Liver (tissue), 9 donors: ENCODE measurements around the gene FUBP3. TPM values are rescaled to one million over a fixed set of nuclear protein-coding genes. Genes with fewer than 3 reads are reported as not detected.

Source experiments
- DNase-seq: peaks from one replicate; pipeline ENCODE4 v3.0.0-alpha.2; 2017; ENCODE audit warnings: low spot score
- H3K27ac ChIP-seq, 2 donors: one replicate each; pipeline ENCODE4 v1.7.0; 2013; ENCODE audit warnings: inconsistent platforms in 2 of 2, low read length in 2 of 2, control low read depth in 1 of 2, low read depth in 1 of 2, mild to moderate bottlenecking in 1 of 2
- H3K27me3 ChIP-seq, 4 donors: one replicate each; pipeline versions ENCODE4 v1.6.1 to v1.7.0; 2013; ENCODE audit warnings: low read length in 3 of 4, inconsistent platforms in 1 of 4, mild to moderate bottlenecking in 1 of 4, moderate library complexity in 1 of 4; ENCODE audit not compliant: control insufficient read depth in 4 of 4, insufficient read depth in 4 of 4
- H3K36me3 ChIP-seq, 4 donors: one replicate each; pipeline versions ENCODE4 v1.6.1 to v1.7.0; 2013; ENCODE audit warnings: low read length in 3 of 4, mild to moderate bottlenecking in 3 of 4, low read depth in 1 of 4, moderate library complexity in 1 of 4; ENCODE audit not compliant: control insufficient read depth in 4 of 4, insufficient read depth in 3 of 4
- H3K4me1 ChIP-seq, 4 donors: one replicate each; pipeline versions ENCODE4 v1.6.1 to v1.7.0; 2013; ENCODE audit warnings: low read length in 3 of 4, mild to moderate bottlenecking in 3 of 4, moderate library complexity in 1 of 4; ENCODE audit not compliant: control insufficient read depth in 4 of 4, insufficient read depth in 4 of 4
- H3K4me3 ChIP-seq, 3 donors: one replicate each; pipeline versions ENCODE4 v1.6.1 to v1.7.0; 2013; ENCODE audit warnings: low read length in 3 of 3, control low read depth in 1 of 3, low read depth in 1 of 3, mild to moderate bottlenecking in 1 of 3
- H3K9ac ChIP-seq, 2 donors: one replicate each; pipeline ENCODE4 v1.7.0; 2013; ENCODE audit warnings: low read length in 2 of 2, mild to moderate bottlenecking in 2 of 2, moderate library complexity in 2 of 2, control low read depth in 1 of 2, low read depth in 1 of 2
- H3K9me3 ChIP-seq, 4 donors: one replicate each; pipeline versions ENCODE4 v1.6.1 to v1.7.0; 2013; ENCODE audit warnings: low read length in 3 of 4; ENCODE audit not compliant: control insufficient read depth in 4 of 4
- EGR1 ChIP-seq, 2 donors: IDR thresholded peaks; 2 replicates each; pipeline ENCODE4 v1.6.1; 2016 to 2018; ENCODE audit warnings: antibody characterized with exemption in 2 of 2, low read depth in 2 of 2
- FOXA2 ChIP-seq: IDR thresholded peaks from 2 replicates; pipeline ENCODE4 v1.6.1; 2016; ENCODE audit warnings: antibody characterized with exemption
- GABPA ChIP-seq, 2 donors: IDR thresholded peaks in 1 of 2; conservative IDR thresholded peaks in 1 of 2; 2 replicates each; pipeline ENCODE4 v1.6.1; 2016; ENCODE audit warnings: antibody characterized with exemption in 2 of 2, mild to moderate bottlenecking in 1 of 2, moderate library complexity in 1 of 2
- JUND ChIP-seq, 2 donors: IDR thresholded peaks; 2 replicates each; pipeline ENCODE4 v1.6.1; 2016; ENCODE audit warnings: antibody characterized with exemption in 2 of 2
- RAD21 ChIP-seq, 2 donors: IDR thresholded peaks; 2 replicates each; pipeline ENCODE4 v1.6.1; 2016; ENCODE audit warnings: antibody characterized with exemption in 2 of 2, mild to moderate bottlenecking in 2 of 2
- REST ChIP-seq: IDR thresholded peaks from 2 replicates; pipeline ENCODE4 v1.6.1; 2016; ENCODE audit warnings: antibody characterized with exemption, mild to moderate bottlenecking
- RXRA ChIP-seq, 2 donors: IDR thresholded peaks; 2 replicates each; pipeline ENCODE4 v1.6.1; 2017 to 2018; ENCODE audit warnings: antibody characterized with exemption in 2 of 2, mild to moderate bottlenecking in 1 of 2
- SP1 ChIP-seq: IDR thresholded peaks from 2 replicates; pipeline ENCODE4 v1.6.1; 2018; ENCODE audit warnings: antibody characterized with exemption, mild to moderate bottlenecking
- TAF1 ChIP-seq: conservative IDR thresholded peaks from 2 replicates; pipeline ENCODE4 v1.6.1; 2016; ENCODE audit warnings: antibody characterized with exemption, mild to moderate bottlenecking
- YY1 ChIP-seq: IDR thresholded peaks from 2 replicates; pipeline ENCODE4 v1.6.1; 2016; ENCODE audit warnings: antibody characterized with exemption, mild to moderate bottlenecking
- ZBTB33 ChIP-seq: IDR thresholded peaks from 2 replicates; pipeline ENCODE4 v1.6.1; 2016; ENCODE audit warnings: antibody characterized with exemption
- WGBS: extraction: QIAGEN DNeasy Blood & Tissue Kit; methylation state at CpG from one replicate; pipeline ENCODE4 v1.1.7; 2013; 5-methylcytosine and 5-hydroxymethylcytosine counted together
- polyA plus RNA-seq, 2 donors: library from polyadenylated mRNA; stranded (reverse) in 1 of 2; unstranded in 1 of 2; fragments of 200-250 nt in 1 of 2; fragments of >200 nt in 1 of 2; fragmentation: Nextera tagmentation in 1 of 2; extraction: Ambion mirVana in 1 of 2; gene quantifications; one replicate each; pipeline versions ENCODE4 v1.2.1 to v1.2.3, GENCODE V29; 2013 to 2015
- total RNA-seq, 2 donors: library from RNA; depleted of rRNA; stranded (reverse); fragments of >200 nt; gene quantifications; one replicate each; pipeline ENCODE4 v1.2.3, GENCODE V29; 2014
- donor health status: healthy.
- donor health status: healthy.
- donor health status: healthy.
- donor health status: healthy.
- donor health status: healthy.

The FUBP3 gene
- total and polyA plus RNA-seq, 4 donors: 16.1 to 39.0 (median 24.8) TPM

- WGBS: 100% methylated on average over 4 of the region's 4 CpGs
- DNase-seq: no peak
- H3K9me3 ChIP-seq: no peaks in the 10 kb centered on the region
- H3K27ac ChIP-seq: no peak overlapping the region
- peaks cover 0 to 8% (median 3%) of the 10 kb centered on the region in 4 donors for H3K4me1 ChIP-seq
- H3K27me3 ChIP-seq: no peaks in the 10 kb centered on the region
- peaks cover 18 to 89% (median 53%) of the 10 kb centered on the region in 4 donors for H3K36me3 ChIP-seq
- H3K9ac ChIP-seq: no peak overlapping the region
- no peak overlapping the region for H3K4me3 ChIP-seq
- no peak for TF ChIP-seq GABPA (IDR thresholded peaks at IDR 0.05 in 1 of 2, conservative IDR thresholded peaks at IDR 0.05 in 1 of 2)
Observed at GRCh38 chr9:130630071-130630450, 50.7 kb downstream of the FUBP3 start.

GRCh38 chr9:130630506-130631330 is 51.3 kb downstream of the FUBP3 start:
- 95% methylated on average over 27 of the region's 27 CpGs for WGBS
- H3K9ac ChIP-seq: no peak overlapping the region
- H3K27ac ChIP-seq: no peak overlapping the region
- H3K4me3 ChIP-seq: no peak overlapping the region
- H3K4me1 ChIP-seq: peaks cover 0 to 4% (median 2%) of the 10 kb centered on the region in 4 donors
- TF ChIP-seq FOXA2 (no peak), JUND (IDR thresholded peaks at IDR 0.05) (no peak), REST (no peak), EGR1 (IDR thresholded peaks at IDR 0.05; ENCODE audit: low read depth in 2 of 2) (no peak), RAD21 (IDR thresholded peaks at IDR 0.05) (no peak), TAF1 (no peak), RXRA (IDR thresholded peaks at IDR 0.05) (no peak), SP1 (no peak), ZBTB33 (no peak), GABPA (IDR thresholded peaks at IDR 0.05 in 1 of 2, conservative IDR thresholded peaks at IDR 0.05 in 1 of 2) (no peak), YY1 (no peak)
- no peak for DNase-seq
- no peaks in the 10 kb centered on the region for H3K9me3 ChIP-seq
- H3K36me3 ChIP-seq: peaks cover 18 to 90% (median 55%) of the 10 kb centered on the region in 4 donors
- H3K27me3 ChIP-seq: no peaks in the 10 kb centered on the region
